Stimulated activated CD4-positive, alpha-beta T cell treated with anti-CD3 and anti-CD28 coated beads, Interleukin-15, amount 100 ng/mL, for 24 hours (primary cell): ENCODE data around the gene AREL1.

ENCODE experiments used
- DNase-seq: peaks from one replicate; pipeline ENCODE4 v3.0.0-alpha.2; 2020

AREL1 gene

GRCh38 chr14:74658535-74659131 lies 54.2 kb downstream of the AREL1 start:
- DNase-seq = no peak

- no peak for DNase-seq
Measured at GRCh38 chr14:74656964-74657363, 55.9 kb downstream of the AREL1 start.

GRCh38 chr14:74655599-74656395 lies 57.1 kb downstream of the AREL1 start:
- DNase-seq = no peak

- DNase-seq = no peak
Measured at GRCh38 chr14:74654931-74655330, 57.9 kb downstream of the AREL1 start.

GRCh38 chr14:74653386-74654138 lies 59.3 kb downstream of the AREL1 start:
- DNase-seq = no peak

- no peak for DNase-seq
Measured at GRCh38 chr14:74652541-74652940, 60.3 kb downstream of the AREL1 start.

GRCh38 chr14:74650927-74651686 lies 61.8 kb downstream of the AREL1 start:
- no peak for DNase-seq

GRCh38 chr14:74649673-74650072 lies 63.2 kb downstream of the AREL1 start:
- no peak for DNase-seq

GRCh38 chr14:74649167-74649566 lies 63.7 kb downstream of the AREL1 start:
- DNase-seq = no peak

GRCh38 chr14:74648601-74649000 lies 64.3 kb downstream of the AREL1 start:
- DNase-seq = no peak

GRCh38 chr14:74647678-74648461 lies 65.0 kb downstream of the AREL1 start:
- DNase-seq = no peak

GRCh38 chr14:74647061-74647677 lies 65.7 kb downstream of the AREL1 start:
- DNase-seq = no peak

- DNase-seq = no peak
Measured at GRCh38 chr14:74645756-74646470, 67.0 kb downstream of the AREL1 start.

- no peak for DNase-seq
Measured at GRCh38 chr14:74645244-74645643, 67.6 kb downstream of the AREL1 start.

- DNase-seq = no peak
Measured at GRCh38 chr14:74641601-74642391, 71.1 kb downstream of the AREL1 start.

GRCh38 chr14:74638966-74639365 lies 73.9 kb downstream of the AREL1 start:
- DNase-seq = no peak

GRCh38 chr14:74638066-74638465 lies 74.8 kb downstream of the AREL1 start:
- no peak for DNase-seq

GRCh38 chr14:74637178-74637550 lies 75.7 kb downstream of the AREL1 start:
- DNase-seq = no peak

- DNase-seq = no peak
Measured at GRCh38 chr14:74636424-74637177, 76.3 kb downstream of the AREL1 start.

GRCh38 chr14:74635847-74636246 lies 77.0 kb downstream of the AREL1 start:
- DNase-seq = no peak
